T-helper 1 cell treated with Interleukin-12 subunit alpha and Interleukin-12 subunit beta and Interleukin-4 antibody, amounts not matched to agents 30 ng/mL and 1 ng/mL, for 36 hours (primary cell): Measurements from ENCODE around the gene ELMO3. TPM values are rescaled to one million over a fixed set of nuclear protein-coding genes. Genes with fewer than 3 reads are reported as not detected.

Experiments
- intact Hi-C: fragments of 100-400 bp; cut with micrococcal nuclease; formaldehyde crosslinking; loops from one replicate; pipeline ENCODE4 v1.15.1; 2024
- total RNA-seq: library from RNA; stranded (reverse); gene quantifications from 2 replicates; pipeline ENCODE4 v1.2.3, GENCODE V29; 2022

ELMO3 gene
- total RNA-seq, 1 donor from 2014 or later, result 8.9 TPM

- intact Hi-C loops, result loop anchor here (1.0 to 5.0 kb wide), 7 partner anchors 9 to 290 kb away; partner anchors contain the start of genes FBXL8, FHOD1, MATCAP1 and TMEM208
Observed at GRCh38 chr16:67191995-67192681, 6.8 kb upstream of the ELMO3 start, which contains the start of gene E2F4. Gene E2F4 (plus strand): TSS chr16:67192155. CDS start chr16:67192228, 73 bp downstream.

- intact Hi-C loops, result loop anchor here (1.0 to 5.0 kb wide), 7 partner anchors 10 to 289 kb away; partner anchors contain the start of genes FBXL8, FHOD1, MATCAP1 and TMEM208
Observed at GRCh38 chr16:67192781-67193361, 6.1 kb upstream of the ELMO3 start.

- intact Hi-C loops, result loop anchor here (5.0 kb wide), 1 partner anchor 204 kb away; no protein-coding TSS in a partner anchor
Observed at GRCh38 chr16:67193536-67193935, 5.4 kb upstream of the ELMO3 start.

- intact Hi-C loops, result loop anchor here (5.0 kb wide), 1 partner anchor 203 kb away; no protein-coding TSS in a partner anchor
Observed at GRCh38 chr16:67194260-67194659, 4.7 kb upstream of the ELMO3 start.

- intact Hi-C loops, result no loop called here
Observed at GRCh38 chr16:67195676-67196075, 3.3 kb upstream of the ELMO3 start.

- intact Hi-C loops, result no loop called here
Observed at GRCh38 chr16:67196881-67197280, 2.0 kb upstream of the ELMO3 start.

- intact Hi-C loops, result no loop called here
Observed at GRCh38 chr16:67197704-67198103, 1.2 kb upstream of the ELMO3 start.

- intact Hi-C loops, result no loop called here
Observed at GRCh38 chr16:67198238-67198734, 645 bp upstream of the ELMO3 start.

GRCh38 chr16:67199808-67200198, 872 bp downstream of the ELMO3 start:
- intact Hi-C loops, result no loop called here

GRCh38 chr16:67200491-67200890, 1.6 kb downstream of the ELMO3 start:
- intact Hi-C loops, result no loop called here

- intact Hi-C loops, result no loop called here
Observed at GRCh38 chr16:67201411-67202345, 2.7 kb downstream of the ELMO3 start.

GRCh38 chr16:67202426-67202825, 3.5 kb downstream of the ELMO3 start:
- intact Hi-C loops, result no loop called here

- intact Hi-C loops, result no loop called here
Observed at GRCh38 chr16:67202956-67203493, 4.1 kb downstream of the ELMO3 start.

GRCh38 chr16:67204076-67204475, 5.1 kb downstream of the ELMO3 start:
- intact Hi-C loops, result no loop called here

GRCh38 chr16:67206129-67206837, 7.4 kb downstream of the ELMO3 start:
- intact Hi-C loops, result loop anchor here (1.0 kb wide), 1 partner anchor 12 kb away; no protein-coding TSS in a partner anchor

GRCh38 chr16:67206838-67207248, 7.9 kb downstream of the ELMO3 start:
- intact Hi-C loops, result loop anchor here (1.0 kb wide), 1 partner anchor 11 kb away; no protein-coding TSS in a partner anchor

- intact Hi-C loops, result no loop called here
Observed at GRCh38 chr16:67207249-67208091, 8.5 kb downstream of the ELMO3 start.

- intact Hi-C loops, result no loop called here
Observed at GRCh38 chr16:67208154-67208896, 9.4 kb downstream of the ELMO3 start.

GRCh38 chr16:67209565-67209964, 10.6 kb downstream of the ELMO3 start:
- intact Hi-C loops, result no loop called here
